SH-SY5Y (cell line): ENCODE results near the gene C13orf46.

ENCODE experiments used
- GATA2 ChIP-seq: IDR thresholded peaks from 2 replicates; pipeline ENCODE4 v1.6.1; 2011; ENCODE audit warnings: mild to moderate bottlenecking, low read depth, low read length
- GATA3 ChIP-seq: IDR thresholded peaks from 2 replicates; pipeline ENCODE4 v1.6.1; 2011; ENCODE audit warnings: low read depth, mild to moderate bottlenecking, low read length, moderate library complexity

DNA sequence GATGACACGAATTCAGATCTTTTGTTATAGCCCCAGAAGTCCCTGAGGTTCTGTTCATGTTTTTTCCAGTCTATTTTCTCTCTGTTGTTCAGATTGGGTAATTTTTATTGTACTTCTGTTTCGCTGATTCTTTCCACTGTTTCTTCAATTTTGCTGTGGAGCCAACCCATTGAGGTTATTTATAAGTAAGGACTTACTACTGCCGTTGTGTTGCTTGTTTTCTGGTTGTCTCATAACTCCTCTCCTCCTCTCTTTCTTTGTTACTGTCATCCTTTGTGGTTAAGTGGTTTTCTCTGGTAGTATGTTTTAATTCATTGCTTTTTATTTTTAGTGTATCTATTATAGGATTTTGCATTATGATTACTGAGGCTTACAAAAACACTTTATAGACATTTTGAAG, 61.3 kb downstream of the C13orf46 start:
- no peak for TF ChIP-seq GATA2
- no peak for TF ChIP-seq GATA3
